Fibroblast of lung (primary cell): Measurements from ENCODE around the gene ARSJ. TPM values are rescaled to one million over a fixed set of nuclear protein-coding genes. Genes with fewer than 3 reads are reported as not detected.

Experiments used
- DNase-seq, 2 donors: peaks; one replicate each; pipeline versions ENCODE4 v3.0.0 to v3.0.0-alpha.2; 2010; ENCODE audit warnings: low read depth in 2 of 2
- H2AFZ ChIP-seq: 2 replicates; pipeline ENCODE4 v1.5.1; 2012; ENCODE audit warnings: low read length, control low read depth, inconsistent platforms
- H3K27ac ChIP-seq: 2 replicates; pipeline ENCODE4 v1.5.1; 2011; ENCODE audit warnings: low read length, control low read depth; ENCODE audit not compliant: insufficient read depth
- H3K27me3 ChIP-seq: 2 replicates; pipeline ENCODE4 v1.5.1; 2011; ENCODE audit warnings: mild to moderate bottlenecking, low read length; ENCODE audit not compliant: control insufficient read depth, insufficient read depth
- H3K36me3 ChIP-seq: 2 replicates; pipeline ENCODE4 v1.5.1; 2011; ENCODE audit warnings: low read length; ENCODE audit not compliant: control insufficient read depth, insufficient read depth
- H3K4me1 ChIP-seq: 2 replicates; pipeline ENCODE4 v1.5.1; 2011; ENCODE audit warnings: low read length; ENCODE audit not compliant: control insufficient read depth, insufficient read depth; ENCODE audit errors: extremely low read depth
- H3K4me2 ChIP-seq: 2 replicates; pipeline ENCODE4 v1.5.1; 2011; ENCODE audit warnings: low read length, control low read depth; ENCODE audit not compliant: insufficient read depth; ENCODE audit errors: extremely low read depth
- H3K4me3 ChIP-seq, 4 experiments: fragments of 200-600 bp in 1 of 4; sonication (generic) in 1 of 4; replicated peaks in 1 of 4; 2 replicates each; pipeline ENCODE4 v1.5.1; 2011 to 2016; ENCODE audit warnings: low read length in 4 of 4, low read depth in 3 of 4, mild to moderate bottlenecking in 3 of 4, control low read depth in 2 of 4, inconsistent platforms in 1 of 4, mixed read lengths in 1 of 4; ENCODE audit not compliant: insufficient read depth in 1 of 4; ENCODE audit errors: control extremely low read depth in 1 of 4
- H3K79me2 ChIP-seq: 2 replicates; pipeline ENCODE4 v1.5.1; 2012; ENCODE audit warnings: mild to moderate bottlenecking, low read length, inconsistent platforms; ENCODE audit not compliant: control insufficient read depth, insufficient read depth
- H3K9ac ChIP-seq: 2 replicates; pipeline ENCODE4 v1.5.1; 2011; ENCODE audit warnings: mild to moderate bottlenecking, low read length, control low read depth; ENCODE audit not compliant: insufficient read depth
- H3K9me3 ChIP-seq: 2 replicates; pipeline ENCODE4 v1.5.1; 2012; ENCODE audit warnings: low read depth, low read length; ENCODE audit not compliant: control insufficient read depth, insufficient read depth
- H4K20me1 ChIP-seq: 2 replicates; pipeline ENCODE4 v1.5.1; 2011; ENCODE audit warnings: low read length; ENCODE audit not compliant: control insufficient read depth, insufficient read depth; ENCODE audit errors: extremely low read depth
- EZH2 ChIP-seq: IDR thresholded peaks from 2 replicates; pipeline ENCODE4 v1.5.1; 2012; ENCODE audit warnings: low read length, control low read depth, mild to moderate bottlenecking; ENCODE audit errors: missing control alignments
- polyA minus RNA-seq: library from RNA; depleted of rRNA, polyadenylated mRNA; stranded (reverse); fragments of >200 nt; gene quantifications from 2 replicates; pipeline ENCODE4 v1.2.3, GENCODE V29; 2011; ENCODE audit warnings: low replicate concordance
- polyA plus RNA-seq, 2 donors: library from polyadenylated mRNA; depleted of rRNA in 1 of 2; stranded (reverse) in 1 of 2; unstranded in 1 of 2; fragments of >200 nt; gene quantifications; 2 replicates each; pipeline ENCODE4 v1.2.1, GENCODE V29; 2011 to 2012; ENCODE audit warnings: missing spikeins in 1 of 2
- total RNA-seq: library from RNA; depleted of rRNA; stranded (reverse); fragments of >200 nt; gene quantifications from 2 replicates; pipeline ENCODE4 v1.2.1, GENCODE V29; 2014
- TF ChIP-seq, protein P1 (sequence below), 2 donors: IDR thresholded peaks in 1 of 2; conservative IDR thresholded peaks in 1 of 2; 1 replicate in 1 of 2; 2 replicates in 1 of 2; pipeline ENCODE4 v1.5.1; 2011 to 2012; ENCODE audit warnings: low read length in 2 of 2, control low read depth in 1 of 2, inconsistent platforms in 1 of 2, low read depth in 1 of 2, mild to moderate bottlenecking in 1 of 2

The ARSJ gene
- total RNA-seq (30.8 and 56.6 TPM in 2 replicates), polyA plus RNA-seq (48.7 and 51.1 TPM in 2 replicates), polyA minus RNA-seq (27.0 and 29.8 TPM in 2 replicates)
- polyA plus RNA-seq (2012) = 43.3 and 47.2 TPM in 2 replicates

DNA sequence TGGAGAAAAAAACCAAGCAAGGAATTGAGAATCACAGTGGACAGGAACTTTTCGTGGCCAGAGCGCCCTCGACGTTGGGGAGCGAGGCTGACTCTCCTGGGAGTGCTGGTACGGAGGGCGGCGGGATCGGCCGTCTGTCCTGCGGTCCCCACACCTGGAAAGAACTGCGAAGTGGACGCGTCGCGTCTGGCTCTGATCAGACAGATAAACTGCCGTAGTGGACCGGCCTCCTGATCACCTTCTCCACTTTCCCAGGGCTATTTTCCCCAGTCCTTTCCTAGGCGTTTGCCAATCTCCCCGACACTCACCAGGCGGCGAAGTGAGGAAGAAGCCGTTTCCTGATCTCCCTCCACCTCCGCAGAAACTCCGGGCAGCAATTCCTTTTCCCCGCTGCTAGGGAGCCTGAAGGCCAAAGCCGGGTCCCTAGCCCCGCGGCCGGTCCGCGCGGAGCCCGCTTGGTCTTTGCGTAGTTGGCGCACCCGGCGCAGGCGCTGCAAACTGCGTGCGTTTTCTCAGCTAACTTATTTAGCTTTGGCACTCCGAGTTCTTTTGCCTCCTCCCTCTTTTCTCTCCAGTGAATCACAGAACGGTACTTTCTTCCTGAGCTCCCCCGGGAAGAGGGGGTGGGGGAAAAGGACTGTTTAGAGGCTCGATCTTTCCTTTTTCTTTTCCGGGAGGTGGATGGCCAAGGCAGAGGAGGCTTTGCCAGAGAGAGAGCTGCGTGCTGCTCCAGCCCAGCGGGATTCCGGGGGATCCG lies at the start of gene ARSJ:
TSS of gene ARSJ (minus strand) at position 500 of the 757 bp plus-strand sequence. CDS start 813 bp downstream, outside the sequence.
- Histone ChIP-seq H3K4me3 (peak within 1 kb of the TSS; percentile 62 to 94 (median 82)), H3K4me2 (peak within 1 kb of the TSS; percentile 98), H3K27me3 (no peaks in the 10 kb centered on the region), H3K79me2 (peaks cover 72% of the 10 kb centered on the region), H4K20me1 (no peaks in the 10 kb centered on the region), H3K4me1 (peaks cover 13% of the 10 kb centered on the region), H3K9ac (peak within 1 kb of the TSS; percentile 89), H3K9me3 (no peaks in the 10 kb centered on the region), H2AFZ (peak within 1 kb of the TSS; percentile 66), H3K36me3 (no peaks in the 10 kb centered on the region), H3K27ac (peak within 1 kb of the TSS; percentile 93)
- TF ChIP-seq, protein P1, sequence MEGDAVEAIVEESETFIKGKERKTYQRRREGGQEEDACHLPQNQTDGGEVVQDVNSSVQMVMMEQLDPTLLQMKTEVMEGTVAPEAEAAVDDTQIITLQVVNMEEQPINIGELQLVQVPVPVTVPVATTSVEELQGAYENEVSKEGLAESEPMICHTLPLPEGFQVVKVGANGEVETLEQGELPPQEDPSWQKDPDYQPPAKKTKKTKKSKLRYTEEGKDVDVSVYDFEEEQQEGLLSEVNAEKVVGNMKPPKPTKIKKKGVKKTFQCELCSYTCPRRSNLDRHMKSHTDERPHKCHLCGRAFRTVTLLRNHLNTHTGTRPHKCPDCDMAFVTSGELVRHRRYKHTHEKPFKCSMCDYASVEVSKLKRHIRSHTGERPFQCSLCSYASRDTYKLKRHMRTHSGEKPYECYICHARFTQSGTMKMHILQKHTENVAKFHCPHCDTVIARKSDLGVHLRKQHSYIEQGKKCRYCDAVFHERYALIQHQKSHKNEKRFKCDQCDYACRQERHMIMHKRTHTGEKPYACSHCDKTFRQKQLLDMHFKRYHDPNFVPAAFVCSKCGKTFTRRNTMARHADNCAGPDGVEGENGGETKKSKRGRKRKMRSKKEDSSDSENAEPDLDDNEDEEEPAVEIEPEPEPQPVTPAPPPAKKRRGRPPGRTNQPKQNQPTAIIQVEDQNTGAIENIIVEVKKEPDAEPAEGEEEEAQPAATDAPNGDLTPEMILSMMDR (conservative IDR thresholded peaks at IDR 0.05 in 1 of 2, IDR thresholded peaks at IDR 0.05 in 1 of 2; ENCODE audit: low read depth in 1 of 2, low read length in 2 of 2) = peak; percentile 20 to 29
- no peak for TF ChIP-seq EZH2
- peak; percentile 81 to 86 for DNase-seq

DNA sequence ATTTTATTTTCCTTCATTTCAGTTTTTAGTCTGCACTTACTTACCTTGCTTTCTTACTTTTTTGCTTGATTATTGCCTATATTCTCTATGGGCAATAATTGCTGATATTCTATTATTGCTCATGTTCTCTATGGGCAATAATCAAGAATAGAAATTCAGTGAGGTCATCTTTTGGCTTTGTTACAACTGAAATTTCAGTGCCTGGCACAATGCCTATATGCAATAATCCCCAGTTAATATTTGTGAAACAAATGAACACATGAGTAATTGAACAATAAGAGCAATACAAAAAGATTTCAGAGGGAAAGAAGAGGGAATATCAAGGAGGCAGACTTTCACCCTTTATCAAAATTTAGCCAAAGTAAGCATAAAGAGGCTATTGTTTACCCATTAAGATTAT lies 48.6 kb upstream of the ARSJ start:
- no peak overlapping the region for H3K27ac ChIP-seq
- H3K4me2 ChIP-seq = no peak overlapping the region
- no peaks in the 10 kb centered on the region for H3K27me3 ChIP-seq
- no peak overlapping the region for H3K4me3 ChIP-seq
- DNase-seq = peak in 1 of 2 donors; percentile 52
- H3K4me1 ChIP-seq = no peaks in the 10 kb centered on the region
- no peaks in the 10 kb centered on the region for H3K36me3 ChIP-seq
- H4K20me1 ChIP-seq = no peaks in the 10 kb centered on the region
- no peak overlapping the region for H3K9ac ChIP-seq
- no peaks in the 10 kb centered on the region for H3K9me3 ChIP-seq
- H2AFZ ChIP-seq = no peak overlapping the region
- TF ChIP-seq, protein P1 (conservative IDR thresholded peaks at IDR 0.05 in 1 of 2, IDR thresholded peaks at IDR 0.05 in 1 of 2; ENCODE audit: low read depth in 1 of 2, low read length in 2 of 2) = no peak
- TF ChIP-seq EZH2 = no peak
- no peaks in the 10 kb centered on the region for H3K79me2 ChIP-seq

DNA sequence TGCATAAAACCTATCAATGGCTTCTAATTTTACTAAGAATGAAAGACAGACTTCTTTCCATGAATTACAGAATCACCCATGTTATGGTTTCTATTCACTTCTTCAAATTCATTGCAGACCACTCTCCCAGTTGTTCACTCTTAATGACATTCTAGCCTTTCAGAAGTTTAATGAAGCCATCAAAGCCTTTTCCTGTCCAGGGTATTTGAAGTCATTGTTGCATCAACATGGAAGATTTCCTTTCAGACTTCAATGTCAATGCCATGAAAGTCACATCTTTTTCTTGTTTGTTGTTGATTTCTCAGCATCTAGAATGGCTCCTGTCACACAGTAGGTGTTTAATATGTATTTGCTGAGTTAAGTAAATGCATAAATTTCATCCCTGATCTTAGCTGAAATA lies 48.1 kb upstream of the ARSJ start:
- Histone ChIP-seq H3K4me3 (no peak overlapping the region), H2AFZ (no peak overlapping the region), H3K27ac (no peak overlapping the region), H3K4me2 (no peak overlapping the region), H3K36me3 (no peaks in the 10 kb centered on the region), H4K20me1 (no peaks in the 10 kb centered on the region), H3K27me3 (no peaks in the 10 kb centered on the region), H3K9me3 (no peaks in the 10 kb centered on the region), H3K79me2 (no peaks in the 10 kb centered on the region), H3K9ac (no peak overlapping the region), H3K4me1 (no peaks in the 10 kb centered on the region)
- no peak for DNase-seq
- TF ChIP-seq, protein P1 (conservative IDR thresholded peaks at IDR 0.05 in 1 of 2, IDR thresholded peaks at IDR 0.05 in 1 of 2; ENCODE audit: low read depth in 1 of 2, low read length in 2 of 2) = no peak
